IMR-90 (cell line): ENCODE results near the gene MGAT1. TPM values are rescaled to one million over a fixed set of nuclear protein-coding genes. Genes with fewer than 3 reads are reported as not detected.

Source experiments
- ATAC-seq: fragments of 200-7000 bp; cut with Tn5 transposase; 2 replicates; pipeline ENCODE4 v1.9.1; 2020; ENCODE audit warnings: low read depth, mild to moderate bottlenecking, moderate library complexity
- BruUV-seq: library from RNA; stranded (reverse); fragments of 400-500 nt; replicated peaks from 2 replicates; lab custom pipeline; 2021; lab: Mats Ljungman, UMichigan
- CTCF ChIA-PET: fragments of 300-600 bp; formaldehyde crosslinking; extraction: SDS; loops from one replicate; lab custom pipeline; 2021; ENCODE audit warnings: antibody characterized with exemption; lab: Yijun Ruan, JAX
- POLR2A ChIA-PET: fragments of 300-600 bp; sonication (Branson Sonifier 250); formaldehyde crosslinking; loops from one replicate; lab custom pipeline; 2022; ENCODE audit warnings: antibody characterized with exemption; ENCODE audit not compliant: unreplicated experiment; lab: Charles Lee
- DNase-seq: peaks from one replicate; pipeline ENCODE4 v3.0.0; 2013
- H2AFZ ChIP-seq: replicated peaks from 2 replicates; pipeline ENCODE3; 2013; ENCODE audit warnings: low read length, mild to moderate bottlenecking; ENCODE audit not compliant: poor library complexity
- H2AK5ac ChIP-seq: 2 replicates; pipeline ENCODE4 v1.6.1; 2013; ENCODE audit warnings: low read depth, low read length, inconsistent platforms
- H2AK9ac ChIP-seq: replicated peaks from 2 replicates; pipeline ENCODE3; 2013; ENCODE audit warnings: mild to moderate bottlenecking, low read depth, low read length, moderate library complexity; ENCODE audit not compliant: poor library complexity
- H2BK120ac ChIP-seq: 2 replicates; pipeline ENCODE4 v1.6.1; 2013; ENCODE audit warnings: low read depth, low read length, inconsistent platforms
- H2BK15ac ChIP-seq: 3 replicates; pipeline ENCODE4 v1.6.1; 2013; ENCODE audit warnings: low read depth, low read length, inconsistent platforms
- H2BK20ac ChIP-seq: 2 replicates; pipeline ENCODE4 v1.6.1; 2013; ENCODE audit warnings: low read depth, mild to moderate bottlenecking, inconsistent platforms, low read length, moderate library complexity
- H2BK5ac ChIP-seq: 2 replicates; pipeline ENCODE4 v1.6.1; 2013; ENCODE audit warnings: mild to moderate bottlenecking, low read depth, low read length, inconsistent platforms; ENCODE audit not compliant: poor library complexity, severe bottlenecking
- H3K14ac ChIP-seq: replicated peaks from 2 replicates; pipeline ENCODE4 v1.6.1; 2013; ENCODE audit warnings: low read depth, low read length, inconsistent platforms
- H3K18ac ChIP-seq: 2 replicates; pipeline ENCODE4 v1.6.1; 2013; ENCODE audit warnings: low read depth, low read length, control low read depth
- H3K23ac ChIP-seq: 2 replicates; pipeline ENCODE4 v1.6.1; 2013; ENCODE audit warnings: low read depth, low read length, inconsistent platforms
- H3K27ac ChIP-seq: 2 replicates; pipeline ENCODE4 v1.5.1; 2013; ENCODE audit warnings: mild to moderate bottlenecking, control low read depth, low read length; ENCODE audit not compliant: insufficient read depth
- H3K27me3 ChIP-seq: 2 replicates; pipeline ENCODE4 v1.6.1; 2013; ENCODE audit warnings: low read length; ENCODE audit not compliant: control insufficient read depth, insufficient read depth
- H3K36me3 ChIP-seq: 2 replicates; pipeline ENCODE4 v1.6.1; 2013; ENCODE audit warnings: low read length, mixed read lengths; ENCODE audit not compliant: control insufficient read depth, insufficient read depth
- H3K4ac ChIP-seq: 2 replicates; pipeline ENCODE4 v1.6.1; 2013; ENCODE audit warnings: low read depth, low read length, inconsistent platforms
- H3K4me1 ChIP-seq: 2 replicates; pipeline ENCODE4 v1.6.1; 2013; ENCODE audit warnings: low read length, mixed read lengths; ENCODE audit not compliant: control insufficient read depth, insufficient read depth
- H3K4me2 ChIP-seq: 2 replicates; pipeline ENCODE4 v1.6.1; 2013; ENCODE audit warnings: low read depth, mild to moderate bottlenecking, control low read depth, low read length, moderate library complexity
- H3K4me3 ChIP-seq: 2 replicates; pipeline ENCODE4 v1.5.1; 2013; ENCODE audit warnings: low read depth, mild to moderate bottlenecking, control low read depth, low read length, moderate library complexity; ENCODE audit not compliant: insufficient read depth
- H3K56ac ChIP-seq: 2 replicates; pipeline ENCODE4 v1.6.1; 2013; ENCODE audit warnings: low read length, inconsistent platforms; ENCODE audit not compliant: insufficient read depth; ENCODE audit errors: extremely low read depth
- H3K79me1 ChIP-seq, 2 experiments: 2 replicates each; pipeline ENCODE4 v1.6.1; 2013; ENCODE audit warnings: low read length in 2 of 2, inconsistent platforms in 1 of 2, low read depth in 1 of 2
- H3K9ac ChIP-seq: 2 replicates; pipeline ENCODE4 v1.6.1; 2013; ENCODE audit warnings: low read depth, low read length, control low read depth
- H3K9me1 ChIP-seq: 2 replicates; pipeline ENCODE4 v1.6.1; 2013; ENCODE audit warnings: low read length, inconsistent platforms; ENCODE audit not compliant: insufficient read depth
- H3K9me3 ChIP-seq: 2 replicates; pipeline ENCODE4 v1.6.1; 2013; ENCODE audit warnings: low read length; ENCODE audit not compliant: control insufficient read depth, insufficient read depth
- H4K20me1 ChIP-seq: 2 replicates; pipeline ENCODE4 v1.6.1; 2013; ENCODE audit warnings: low read length, inconsistent platforms; ENCODE audit not compliant: insufficient read depth
- H4K5ac ChIP-seq: 2 replicates; pipeline ENCODE4 v1.6.1; 2013; ENCODE audit warnings: mild to moderate bottlenecking, low read depth, low read length, control low read depth
- H4K8ac ChIP-seq, 2 experiments: 2 replicates each; pipeline ENCODE4 v1.6.1; 2013; ENCODE audit warnings: low read depth in 2 of 2, low read length in 2 of 2, control low read depth in 1 of 2, inconsistent platforms in 1 of 2
- H4K91ac ChIP-seq: 2 replicates; pipeline ENCODE4 v1.6.1; 2013; ENCODE audit warnings: low read depth, low read length, inconsistent platforms; ENCODE audit not compliant: insufficient read depth
- CEBPB ChIP-seq: IDR thresholded peaks from 2 replicates; pipeline ENCODE4 v1.6.1; 2012; ENCODE audit warnings: low read depth, low read length, improper control_type of control experiment
- CHD1 ChIP-seq: IDR thresholded peaks from 2 replicates; pipeline ENCODE4 v1.6.1; 2012; ENCODE audit warnings: low read depth, low read length, improper control_type of control experiment
- ELK1 ChIP-seq: fragments of 150-350 bp; IDR thresholded peaks from 2 replicates; pipeline ENCODE4 v1.6.1; 2016; ENCODE audit warnings: low read depth, mild to moderate bottlenecking, low read length, moderate library complexity, borderline replicate concordance
- MXI1 ChIP-seq: IDR thresholded peaks from 2 replicates; pipeline ENCODE4 v1.6.1; 2012; ENCODE audit warnings: low read depth, mild to moderate bottlenecking, low read length, moderate library complexity, borderline replicate concordance
- NFE2L2 ChIP-seq: fragments of 150-350 bp; IDR thresholded peaks from 2 replicates; pipeline ENCODE4 v1.6.1; 2016; ENCODE audit warnings: low read depth, mild to moderate bottlenecking, low read length
- RAD21 ChIP-seq: IDR thresholded peaks from 2 replicates; pipeline ENCODE4 v1.6.1; 2012; ENCODE audit warnings: low read length, improper control_type of control experiment
- SMC3 ChIP-seq: fragments of 150-350 bp; IDR thresholded peaks from 2 replicates; pipeline ENCODE4 v1.6.1; 2016; ENCODE audit warnings: low read depth, mild to moderate bottlenecking, antibody characterized with exemption, low read length, moderate library complexity
- WGBS, 2 experiments: methylation state at CpG; one replicate each; pipeline versions ENCODE4 v1.1.5 to v1.1.7; 2013; ENCODE audit warnings: missing lambda C conversion rate in 2 of 2; ENCODE audit not compliant: insufficient read length in 1 of 2; ENCODE audit errors: extremely low coverage in 2 of 2; 5-methylcytosine and 5-hydroxymethylcytosine counted together
- dilution Hi-C: fragments of 300-500 bp; cut with HindIII; formaldehyde crosslinking; loops from one replicate; pipeline ENCODE4 v1.14.3; 2018; ENCODE audit warnings: low sequenced_read_pairs; ENCODE audit not compliant: unreplicated experiment
- in situ Hi-C: fragments of 300-500 bp; cut with MboI; formaldehyde crosslinking; loops from 3 replicates; pipeline ENCODE4 v1.14.3; 2019; ENCODE audit warnings: low sequenced_read_pairs, inconsistent platforms, mixed read lengths
- intact Hi-C: fragments of 100-400 bp; cut with micrococcal nuclease; formaldehyde crosslinking; loops from 2 replicates; pipeline ENCODE4 v1.10.0; 2022
- polyA plus RNA-seq, 3 experiments: library from polyadenylated mRNA; depleted of rRNA; stranded (reverse); fragments of >200 nt; gene quantifications; 2 replicates each; pipeline ENCODE4 v1.2.3, GENCODE V29; 2012; ENCODE audit warnings: low replicate concordance in 1 of 3
- total RNA-seq: library from RNA; depleted of rRNA; stranded (reverse); fragments of >200 nt; gene quantifications from 2 replicates; pipeline ENCODE4 v1.2.3, GENCODE V29; 2012

MGAT1 gene
- total and polyA plus RNA-seq, 2 of the 4 experiments (the other 2 are of a cell fraction): 56.3 to 141 TPM

GRCh38 chr5:180775624-180776023, 27.0 kb downstream of the MGAT1 start:
- no peak overlapping the region for H3K4ac ChIP-seq
- intact Hi-C loops (no loop called here), in situ Hi-C loops (no loop called here), dilution Hi-C loops (no loop called here)
- TF ChIP-seq ELK1 (no peak), CEBPB (no peak), CHD1 (no peak), NFE2L2 (no peak), MXI1 (no peak), SMC3 (no peak), RAD21 (no peak)
- H4K8ac ChIP-seq: no peak overlapping the region
- ATAC-seq: no peak
- H4K20me1 ChIP-seq: no peaks in the 10 kb centered on the region
- DNase-seq: no peak
- no peak overlapping the region for H2AFZ ChIP-seq
- H3K4me3 ChIP-seq: no peak overlapping the region
- ChIA-PET CTCF (no interaction called here), POLR2A (no interaction called here)
- H2BK15ac ChIP-seq: no peak overlapping the region
- H4K91ac ChIP-seq: no peak overlapping the region
- H3K9ac ChIP-seq: no peak overlapping the region
- BruUV-seq: no TSS peak
- H3K9me3 ChIP-seq: no peaks in the 10 kb centered on the region
- H3K56ac ChIP-seq: no peak overlapping the region
- no peak overlapping the region for H3K4me2 ChIP-seq
- no CpG with 5 or more reads among the region's 7 CpGs for WGBS, 2 experiments
- H3K36me3 ChIP-seq: no peaks in the 10 kb centered on the region
- H2BK120ac ChIP-seq: no peak overlapping the region
- H2BK20ac ChIP-seq: no peak overlapping the region
- H4K5ac ChIP-seq: no peak overlapping the region
- no peak overlapping the region for H3K18ac ChIP-seq
- no peak overlapping the region for H3K14ac ChIP-seq
- H3K27me3 ChIP-seq: no peaks in the 10 kb centered on the region
- H3K23ac ChIP-seq: no peak overlapping the region
- H2AK9ac ChIP-seq: no peak overlapping the region
- no peak overlapping the region for H3K27ac ChIP-seq
- H3K9me1 ChIP-seq: no peaks in the 10 kb centered on the region
- H3K4me1 ChIP-seq: no peaks in the 10 kb centered on the region
- H2BK5ac ChIP-seq: no peak overlapping the region
- H2AK5ac ChIP-seq: no peak overlapping the region
- H3K79me1 ChIP-seq: no peaks in the 10 kb centered on the region
